Measurements from ENCODE around the gene ACKR2. TPM values are rescaled to one million over a fixed set of nuclear protein-coding genes. Genes with fewer than 3 reads are reported as not detected.

ACKR2 gene
- polyA plus RNA-seq, 10 donors, result 0.17 to 0.72 (median 0.55) TPM

DNA sequence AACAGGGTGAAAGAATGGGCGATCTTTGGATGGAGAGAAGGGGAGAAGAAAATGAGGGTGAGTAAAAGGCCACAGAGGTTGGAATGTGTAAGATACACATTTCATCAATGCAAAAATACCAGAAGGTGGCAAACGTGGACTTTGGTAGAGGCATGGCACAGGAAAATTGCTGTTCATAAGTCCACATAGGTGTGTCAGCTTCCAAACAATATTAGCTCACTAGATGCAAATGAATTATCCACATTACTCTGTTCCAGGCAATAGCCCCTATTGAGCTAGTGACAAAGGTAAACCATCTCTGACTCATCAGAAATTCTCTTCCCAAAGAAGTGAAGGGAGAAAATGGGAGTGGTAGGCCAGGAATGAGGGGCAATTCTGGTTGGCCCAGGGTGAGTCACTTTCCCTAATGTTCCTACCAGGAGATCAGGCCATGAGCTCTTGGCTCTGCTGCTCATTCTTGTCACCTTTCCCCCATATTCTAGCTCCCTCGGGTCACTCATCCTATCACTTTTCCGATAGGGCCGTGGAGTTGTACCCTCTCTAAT, 19.9 kb downstream of the ACKR2 start:
- no peak for DNase-seq

DNA sequence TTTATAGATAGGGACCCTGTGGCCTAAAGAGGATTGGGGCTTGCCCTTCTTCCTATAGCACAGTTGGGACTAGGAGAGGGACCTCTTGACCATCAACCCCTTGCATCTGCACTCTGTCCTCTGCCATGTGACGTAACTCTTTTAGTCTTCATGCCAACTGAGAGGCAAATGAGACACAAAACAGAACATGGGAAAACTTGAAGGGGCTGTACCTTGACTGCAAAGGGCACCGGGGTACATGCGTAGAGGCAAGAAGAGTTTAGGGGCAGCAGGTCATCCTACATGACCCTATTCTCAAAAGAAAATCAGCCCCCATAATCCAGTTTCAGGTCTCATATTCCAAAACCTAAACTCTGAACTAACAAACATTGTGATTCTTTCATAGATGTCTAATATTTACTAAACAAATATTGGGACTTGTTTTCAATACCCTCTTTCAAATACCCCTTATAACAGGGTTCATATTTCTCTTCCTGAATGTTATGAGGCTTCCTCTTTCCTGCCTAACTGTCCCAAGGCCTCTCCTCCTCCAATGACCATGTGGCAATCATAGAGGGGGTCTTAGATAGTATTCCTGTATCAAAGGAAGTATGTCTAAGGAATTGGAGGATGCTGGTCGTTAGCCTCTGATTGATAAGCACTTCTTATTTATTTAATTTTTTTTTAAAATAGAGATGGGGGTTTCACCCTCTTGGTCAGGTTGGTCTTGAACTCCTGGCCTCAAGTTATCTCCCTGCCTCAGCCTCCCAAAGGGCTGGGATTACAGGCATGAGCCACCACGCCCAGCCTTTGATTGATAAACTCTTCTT, 20.6 kb downstream of the ACKR2 start:
- DNase-seq, result no peak

DNA sequence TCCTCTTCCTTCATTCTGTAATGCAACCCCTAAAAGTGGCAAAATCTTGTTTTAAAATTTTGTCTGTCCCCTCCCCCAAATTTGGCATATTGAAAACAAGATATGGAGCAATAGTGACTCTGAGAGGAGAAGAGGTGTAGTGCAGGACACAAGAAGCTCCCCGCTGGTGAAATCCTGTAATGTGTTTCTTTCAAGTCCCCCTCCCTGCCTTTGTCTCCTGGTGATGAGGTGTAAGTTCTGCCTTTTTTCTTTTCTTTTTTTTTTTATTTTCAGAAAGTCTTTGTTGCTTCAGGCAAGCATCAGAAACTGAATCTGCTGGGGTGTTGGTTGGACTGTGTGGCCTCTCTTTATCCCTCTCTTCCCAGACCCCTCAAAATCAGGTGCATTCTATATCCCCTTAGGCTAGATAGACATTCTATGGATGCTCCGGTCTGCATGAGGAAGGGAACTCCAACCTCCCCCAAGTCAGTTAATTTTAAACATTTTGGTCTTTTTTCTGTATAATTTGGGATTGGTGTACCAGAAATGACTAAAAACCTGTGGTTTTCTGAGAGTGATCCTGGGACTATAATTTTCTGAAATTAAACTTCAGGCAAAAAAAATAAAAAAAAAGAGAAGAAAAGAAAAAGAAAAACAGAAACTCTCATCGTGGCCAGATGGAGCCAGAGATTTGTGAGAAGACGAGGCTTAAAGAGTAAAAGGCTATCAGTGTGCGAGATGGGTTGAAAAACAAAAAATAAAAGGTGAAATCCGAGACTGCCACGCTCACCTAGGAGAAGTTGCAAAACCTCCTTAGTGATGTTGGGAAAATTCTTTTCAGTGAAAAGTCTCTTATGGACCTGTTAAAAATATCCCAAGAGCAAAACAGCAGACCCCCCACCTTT, 21.4 kb downstream of the ACKR2 start:
- DNase-seq, result peak in 1 of 3 donors; percentile 20

DNA sequence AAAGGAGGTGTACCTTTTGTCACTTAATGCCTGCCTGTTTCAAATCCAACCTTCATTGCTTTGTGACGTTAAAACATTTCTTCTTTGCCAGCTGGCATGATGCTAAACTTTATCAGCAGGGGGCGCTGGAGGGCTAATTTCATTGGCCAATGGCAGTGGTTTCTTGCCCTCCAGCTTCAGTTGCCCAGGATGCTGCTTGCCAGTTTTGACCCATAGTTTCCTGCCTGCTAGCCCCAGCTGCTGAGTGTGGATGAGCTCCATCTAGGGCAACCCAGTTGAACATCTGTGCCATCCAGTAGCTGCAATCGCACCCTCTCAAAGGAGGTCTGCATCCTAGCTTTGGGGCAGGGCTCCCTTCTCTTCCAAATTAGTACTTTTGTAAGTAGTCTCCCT, 22.1 kb downstream of the ACKR2 start:
- peak; percentile 29 to 55 (median 40) for DNase-seq

DNA sequence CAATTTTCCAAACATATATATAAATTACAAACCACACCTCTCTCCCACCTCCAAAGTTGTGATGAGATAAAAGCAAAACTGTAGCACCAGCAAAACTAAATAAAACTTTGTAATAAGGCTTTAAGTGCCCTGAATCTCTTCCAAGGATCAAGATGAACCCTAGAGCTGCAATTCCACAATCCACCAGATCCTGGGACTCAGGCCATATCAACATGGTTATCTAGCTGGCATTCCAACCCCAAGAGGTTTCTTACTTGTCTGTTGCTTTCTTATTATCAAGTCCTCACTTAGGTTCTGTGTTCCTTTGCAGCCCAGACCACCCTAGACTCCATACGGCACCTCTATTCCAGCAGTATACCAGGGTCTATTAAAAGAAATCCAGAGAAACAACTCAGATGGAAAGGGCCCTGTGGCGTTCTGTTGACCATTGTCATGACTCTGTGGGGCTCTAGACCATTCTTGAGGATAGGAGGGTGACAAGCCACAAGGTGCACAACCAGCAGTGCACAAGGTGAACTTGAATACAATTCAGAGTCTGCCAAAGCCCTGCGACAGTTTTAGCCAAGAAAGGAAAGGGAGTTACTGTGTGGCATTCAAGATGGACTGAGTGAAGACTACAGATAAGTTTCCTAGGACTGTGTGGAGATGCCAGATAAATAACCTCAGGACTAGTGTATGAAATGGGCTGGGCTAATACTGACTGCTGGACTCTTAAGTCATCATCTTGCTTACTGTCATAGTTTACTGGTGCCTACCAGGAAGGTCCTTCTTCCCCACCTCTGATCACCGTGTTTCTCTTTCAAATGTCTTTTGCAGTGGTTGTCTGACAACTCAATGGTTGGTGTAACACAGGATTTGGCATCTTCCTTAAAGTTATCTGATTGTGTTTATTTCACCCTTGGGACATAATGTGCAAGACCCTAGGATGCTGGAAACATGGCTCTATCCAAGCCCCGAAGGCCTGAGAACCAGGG, 27.2 kb downstream of the ACKR2 start:
- no peak for DNase-seq

DNA sequence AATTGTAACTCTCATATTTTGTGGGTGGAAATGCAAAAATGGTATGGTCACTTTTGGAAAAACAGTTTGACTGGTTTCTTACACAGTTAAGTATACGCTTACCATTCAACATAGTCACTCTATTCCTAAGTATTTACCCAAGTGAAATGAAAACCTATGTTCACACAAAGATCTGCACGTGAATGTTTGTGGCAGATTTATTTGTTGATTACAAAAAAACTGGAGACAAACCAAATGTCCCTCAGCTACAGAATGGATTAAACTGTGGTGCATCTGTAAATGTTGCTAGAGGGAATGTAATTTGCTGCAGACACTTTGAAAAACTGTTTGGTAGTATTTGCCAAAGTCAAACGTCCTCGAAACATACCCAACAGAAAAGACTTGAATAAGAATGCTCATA, 29.3 kb downstream of the ACKR2 start:
- no peak for DNase-seq

DNA sequence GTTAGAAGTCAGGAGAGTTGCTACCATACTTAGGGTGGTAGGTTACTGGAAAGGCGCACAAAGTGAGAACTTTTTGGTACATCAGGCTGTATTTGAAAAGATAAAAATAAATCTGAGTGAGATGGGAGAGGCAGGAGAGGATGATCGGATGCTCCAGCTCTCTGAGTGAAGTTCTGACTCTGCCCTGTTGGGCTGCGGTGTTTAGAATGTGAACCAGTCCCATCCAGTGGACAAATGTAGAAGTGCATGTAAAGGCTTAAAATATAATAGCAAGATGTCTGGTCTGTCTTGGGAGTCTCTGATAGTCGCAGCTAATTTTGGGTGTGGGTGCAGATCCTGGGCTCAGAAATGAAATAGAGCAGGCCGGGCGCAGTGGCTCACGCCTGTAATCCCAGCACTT, 30.4 kb downstream of the ACKR2 start:
- DNase-seq, result peak; percentile 60 to 83 (median 64)

DNA sequence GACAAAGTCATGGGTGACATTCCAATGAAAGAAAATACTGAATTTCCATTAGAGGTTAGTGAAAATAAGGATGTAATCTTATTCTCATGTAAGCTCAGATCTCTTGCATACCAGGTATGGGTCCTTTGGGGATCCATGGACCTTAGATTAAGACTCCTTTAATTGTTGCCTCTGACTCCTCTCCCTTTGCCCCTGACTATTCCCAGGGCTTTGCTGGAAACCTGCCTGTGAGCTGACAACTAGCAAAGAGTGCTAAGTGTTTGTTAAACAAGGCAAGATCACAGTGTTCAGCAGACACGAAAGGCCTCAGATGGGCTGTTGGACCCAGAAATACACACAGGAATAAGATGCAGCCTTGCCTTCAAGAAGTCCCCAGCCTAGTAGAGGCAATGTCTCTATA, 32.1 kb downstream of the ACKR2 start:
- DNase-seq, result no peak

DNA sequence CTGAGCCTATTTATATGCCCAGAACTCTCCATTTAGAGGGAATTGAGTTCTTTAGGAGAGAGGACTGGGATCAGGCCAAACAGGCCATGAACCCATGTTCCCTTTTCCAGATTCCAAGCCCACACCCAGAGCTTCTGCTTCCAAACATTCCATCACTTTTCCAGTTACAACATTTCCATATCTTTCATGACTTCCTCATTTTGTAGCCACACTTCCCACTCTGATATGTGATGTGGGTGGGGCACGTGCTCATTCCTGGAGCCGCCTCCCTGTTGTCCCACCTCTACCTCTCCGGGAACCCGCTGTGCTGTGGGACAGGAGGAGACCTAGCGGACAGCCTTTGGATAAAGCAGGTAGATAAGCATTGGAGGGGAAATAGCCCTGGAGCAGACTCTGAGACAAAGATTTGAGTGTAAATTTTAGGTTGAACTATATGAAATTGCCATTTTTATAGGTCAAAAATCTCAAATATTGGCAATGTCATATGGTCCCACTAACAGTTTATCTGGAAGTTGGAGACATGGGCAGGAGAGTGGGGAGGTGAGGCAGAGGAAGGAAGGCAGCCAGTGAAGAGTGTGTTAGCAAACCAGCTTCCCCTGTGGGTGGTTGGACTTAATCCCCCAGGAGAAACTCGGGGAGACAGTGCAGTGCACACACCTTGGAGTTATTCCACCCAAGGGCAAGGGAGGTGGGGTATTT, 34.6 kb downstream of the ACKR2 start:
- peak in 2 of 3 donors; percentile 53 to 68 for DNase-seq

DNA sequence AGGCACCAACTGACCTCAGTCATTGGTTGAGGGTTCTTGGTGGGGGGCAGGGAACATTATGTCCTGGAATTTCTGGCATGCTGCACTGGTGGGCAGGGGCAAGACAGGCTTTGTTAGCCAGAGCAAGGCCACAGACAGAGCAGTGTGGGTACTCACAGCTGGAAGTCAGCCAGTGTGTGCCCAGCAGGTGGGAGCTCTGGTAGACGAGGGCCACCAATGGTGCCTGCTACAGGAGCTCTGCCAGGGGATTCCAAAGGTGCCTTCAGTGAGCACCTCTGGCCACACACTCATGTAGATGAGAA, 35.1 kb downstream of the ACKR2 start:
- no peak for DNase-seq

DNA sequence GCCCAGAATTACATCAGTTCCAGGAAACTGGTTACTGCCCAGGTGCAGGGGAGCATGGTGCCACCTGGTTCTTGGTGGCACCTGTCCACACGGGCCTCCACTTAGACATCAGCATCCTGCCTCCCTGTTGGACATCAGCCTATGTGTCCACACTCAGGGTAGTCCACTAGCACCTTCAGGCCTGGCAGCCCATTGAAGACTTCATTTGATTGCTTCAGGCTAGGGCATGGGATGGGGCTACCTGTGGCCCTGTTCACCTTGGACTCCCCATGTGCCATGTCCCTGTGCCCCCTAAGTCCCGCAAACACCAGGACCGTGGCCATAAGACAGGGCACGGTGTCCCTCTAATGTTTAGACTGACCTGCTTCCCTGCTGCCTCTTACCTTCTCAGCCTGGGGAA, 35.6 kb downstream of the ACKR2 start:
- DNase-seq, result no peak

DNA sequence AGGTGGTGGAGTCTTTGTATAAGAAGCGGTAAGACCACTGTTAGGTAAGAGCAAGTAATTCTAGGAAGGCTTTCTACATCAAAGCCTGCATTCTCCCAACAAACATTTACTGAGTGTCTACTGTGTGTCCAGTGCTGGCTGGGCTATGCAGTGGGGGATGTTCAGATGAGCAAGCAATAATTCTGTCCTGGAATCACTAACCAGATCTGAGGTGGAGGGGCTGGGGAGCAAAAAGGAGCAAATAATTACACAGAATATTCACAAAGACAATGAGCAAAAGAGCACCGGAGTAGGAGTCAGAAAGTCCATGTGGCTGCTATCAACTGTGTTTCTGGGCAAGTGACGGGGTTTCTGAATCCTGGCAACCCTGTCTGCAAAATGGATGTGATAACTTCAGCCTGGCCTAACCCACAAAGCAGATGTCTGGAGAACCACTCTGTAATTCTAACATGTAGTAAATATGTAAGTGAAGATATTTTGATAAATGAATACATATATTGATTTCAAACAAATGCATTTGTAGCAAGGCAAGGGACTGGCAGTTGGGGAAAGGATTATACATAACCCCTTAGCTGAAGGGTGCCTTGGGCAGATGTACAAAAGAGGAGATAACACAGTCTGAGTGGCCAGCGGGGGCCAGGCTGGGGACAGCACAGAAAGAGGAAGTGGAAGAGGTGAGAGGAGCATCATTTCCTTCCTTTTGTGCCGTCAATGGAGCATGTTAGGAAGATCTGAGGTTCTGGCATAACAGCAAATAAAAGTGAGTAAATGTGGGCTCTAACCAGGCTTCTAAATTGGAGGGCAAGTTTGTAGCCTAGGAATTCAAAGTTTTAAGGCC, 37.7 kb downstream of the ACKR2 start:
- peak in 1 of 3 donors; percentile 57 for DNase-seq

DNA sequence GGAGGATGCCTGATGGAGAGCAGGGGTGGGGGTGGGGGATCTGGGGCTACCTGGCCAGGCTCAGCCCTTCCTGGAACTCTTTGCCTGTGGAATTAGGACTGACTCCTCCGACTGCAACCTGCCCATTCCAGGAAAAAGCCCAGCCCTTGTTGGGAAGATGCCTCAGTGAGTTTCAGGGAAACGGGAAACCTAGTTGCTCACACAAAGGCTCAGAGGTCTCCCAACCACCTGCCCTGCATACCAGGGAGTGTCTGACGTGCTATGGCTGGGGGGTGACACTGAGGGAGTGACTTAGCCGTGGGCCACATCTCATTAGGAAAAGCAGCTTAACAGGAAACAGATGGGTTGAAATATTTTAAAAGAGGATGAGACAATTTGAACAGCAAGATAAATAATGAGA, 38.5 kb downstream of the ACKR2 start:
- peak in 1 of 3 donors; percentile 28 for DNase-seq

DNA sequence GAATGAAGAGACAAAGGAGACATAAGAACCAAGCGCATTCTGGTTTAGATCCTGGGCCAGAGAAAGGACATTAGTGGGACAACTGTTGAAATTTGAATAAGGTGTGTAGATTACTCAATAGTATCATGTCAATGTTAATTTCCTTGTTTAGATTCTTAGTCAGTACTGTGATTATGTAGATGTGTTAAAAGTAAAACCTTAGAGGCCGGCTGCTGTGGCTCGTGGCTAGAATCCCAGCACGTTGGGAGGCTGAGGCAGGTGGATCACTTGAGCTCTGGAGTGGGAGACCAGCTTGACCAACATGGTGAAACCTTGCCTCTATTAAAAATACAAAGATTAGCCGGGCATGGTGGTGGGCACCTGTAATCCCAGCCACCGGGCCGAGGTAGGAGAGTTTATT, 39.8 kb downstream of the ACKR2 start:
- DNase-seq, result no peak

DNA sequence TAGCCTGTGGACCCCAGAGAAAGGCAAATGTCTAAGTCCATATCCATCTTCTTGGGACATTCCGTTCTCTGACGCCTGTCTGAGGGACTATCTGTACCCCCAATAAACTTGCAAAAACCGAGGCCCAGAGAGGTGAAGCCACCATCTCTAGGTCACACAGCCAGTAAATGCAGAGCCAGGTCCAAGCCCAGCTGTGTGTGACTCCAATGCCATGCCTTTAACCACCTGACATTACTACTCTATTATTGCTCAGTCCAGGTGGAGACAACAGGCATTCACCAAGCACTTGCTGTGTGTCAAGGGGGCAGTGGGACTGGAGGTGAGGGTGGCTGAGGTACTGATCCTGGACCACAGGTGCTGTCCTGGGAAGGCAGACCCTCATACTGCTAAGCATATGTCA, 41.0 kb downstream of the ACKR2 start:
- no peak for DNase-seq

DNA sequence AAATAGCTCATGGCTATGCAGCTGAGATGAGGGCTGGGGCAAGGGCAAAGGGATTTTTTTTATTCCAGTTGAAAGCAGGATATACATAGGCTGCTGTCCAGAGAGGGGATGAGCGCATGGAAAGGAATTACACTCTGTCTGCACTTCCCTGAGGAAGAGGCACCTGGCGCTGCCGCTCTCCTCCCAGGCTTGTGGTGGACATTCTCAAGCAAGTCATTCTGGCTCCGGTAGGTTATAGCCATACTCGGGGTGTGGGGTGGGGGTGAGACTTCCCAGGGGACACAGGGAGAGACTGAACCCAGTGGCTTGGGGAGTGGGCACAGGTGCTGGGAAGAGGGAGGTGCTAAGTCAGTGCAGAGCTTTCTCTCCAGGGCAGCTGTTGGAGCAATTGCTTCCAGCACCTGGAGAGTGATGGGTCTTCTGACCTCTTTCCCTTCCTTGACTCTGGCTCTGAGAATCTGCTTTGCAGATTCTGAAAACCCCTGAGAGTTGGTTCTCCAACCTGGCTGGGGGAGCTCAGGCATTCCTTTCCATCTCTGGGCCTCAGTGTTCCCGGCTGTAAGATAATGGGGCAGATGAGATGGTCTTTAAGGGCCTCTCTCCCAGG, 42.1 kb downstream of the ACKR2 start:
- DNase-seq, result peak in 1 of 3 donors; percentile 45

DNA sequence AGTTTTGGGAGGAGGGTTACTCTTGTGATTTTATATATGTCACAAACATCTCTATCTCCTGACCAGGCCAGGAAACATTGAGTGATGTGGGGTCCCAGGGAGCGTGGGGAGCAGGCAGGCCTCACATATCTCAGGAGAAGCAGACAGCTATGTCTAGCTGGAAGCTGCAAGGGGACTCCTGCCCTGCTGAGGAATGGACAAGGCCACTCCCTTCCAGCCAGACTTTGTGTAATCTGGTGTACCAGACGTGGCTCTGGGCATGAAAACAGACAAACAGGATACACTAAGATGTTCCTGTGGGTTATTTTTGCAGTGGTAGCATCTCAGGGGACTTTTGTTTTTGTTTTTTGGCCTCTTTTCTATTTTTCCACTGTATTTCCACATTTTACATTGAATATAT, 43.2 kb downstream of the ACKR2 start:
- peak in 2 of 3 donors; percentile 14 to 58 for DNase-seq

DNA sequence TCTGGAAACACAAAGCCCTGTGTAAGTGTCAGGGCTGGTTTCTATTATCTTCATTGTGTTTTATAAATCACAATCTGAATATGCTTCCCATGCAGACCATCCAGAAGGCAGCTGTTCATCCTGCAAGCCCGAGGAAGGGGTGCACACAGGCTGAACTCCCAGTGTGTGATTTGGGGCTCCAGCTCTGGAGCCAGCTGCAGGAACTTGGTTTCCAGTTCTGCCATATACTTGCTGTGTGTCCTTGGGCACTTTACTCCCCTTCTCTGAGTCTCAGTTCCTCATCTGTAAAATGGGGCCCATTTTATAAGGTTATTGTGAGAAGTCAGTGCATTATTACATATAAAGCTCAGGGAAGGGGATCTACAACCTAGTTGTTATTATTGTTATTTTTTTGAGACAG, 43.8 kb downstream of the ACKR2 start:
- no peak for DNase-seq

DNA sequence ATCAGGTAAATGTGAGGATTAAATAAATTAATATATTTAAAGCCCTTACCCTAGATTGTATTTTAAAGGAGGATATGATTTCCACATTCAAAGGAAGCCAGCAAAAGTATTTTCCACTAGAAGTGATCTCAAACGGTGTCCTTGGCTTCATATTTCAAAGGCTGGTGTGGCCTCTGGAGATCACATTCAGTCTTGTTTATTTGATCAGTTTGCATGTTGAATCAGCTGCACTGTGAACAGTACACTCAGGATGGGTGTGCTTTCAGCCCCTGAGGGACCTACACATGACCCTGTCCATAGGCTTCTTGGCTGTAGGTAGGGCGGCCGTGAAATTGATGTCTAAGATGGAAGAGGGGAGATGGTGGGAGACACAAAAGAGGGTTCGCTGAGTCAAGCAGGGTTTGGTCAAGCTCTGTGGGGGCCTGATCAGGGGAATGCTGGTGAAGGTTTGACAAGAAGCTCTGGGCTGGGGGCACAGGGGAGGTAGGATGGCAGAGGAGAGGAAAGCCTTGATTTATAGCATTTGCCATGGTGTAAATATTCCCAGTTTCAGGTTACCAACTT, 44.6 kb downstream of the ACKR2 start:
- DNase-seq, result peak in 1 of 3 donors; percentile 20

Measured in muscle of back (tissue), 11 donors.